Measurements from ENCODE around the gene SEMA6B. TPM values are rescaled to one million over a fixed set of nuclear protein-coding genes. Genes with fewer than 3 reads are reported as not detected.
"Not testable (repeated sequence)": the region's sequence is repeated elsewhere in the genome, so short reads cannot be mapped to it uniquely, and the experiment has no call there.

Gene SEMA6B
- total and polyA plus RNA-seq, 8 donors = 2.1 to 24.7 (median 3.3) TPM

- Histone ChIP-seq H3K4me1 (peaks cover 4 to 48% of the 10 kb centered on the region in 2 donors), H3K4me3 (no peak overlapping the region), H3K9me3 (no peaks in the 10 kb centered on the region), H3K27ac (no peak overlapping the region), H3K27me3 (peaks cover 0 to 50% of the 10 kb centered on the region in 2 donors), H3K36me3 (no peaks in the 10 kb centered on the region)
- DNase-seq = no peak
- ATAC-seq = no peak
- TF ChIP-seq CTCF (IDR thresholded peaks at IDR 0.05) = no peak
- intact Hi-C loops (cut with DNase I) = no loop called here
These were observed 25.6 kb downstream of the SEMA6B start for GRCh38 chr19:4533835-4534424.

GRCh38 chr19:4533334-4533733 is 26.1 kb downstream of the SEMA6B start:
- no peak for TF ChIP-seq CTCF (IDR thresholded peaks at IDR 0.05)
- Histone ChIP-seq H3K36me3 (no peaks in the 10 kb centered on the region), H3K27ac (no peak overlapping the region), H3K4me1 (peaks cover 4 to 42% of the 10 kb centered on the region in 2 donors), H3K27me3 (peaks cover 0 to 48% of the 10 kb centered on the region in 2 donors), H3K9me3 (no peaks in the 10 kb centered on the region), H3K4me3 (no peak overlapping the region)
- intact Hi-C loops (cut with DNase I) = no loop called here
- ATAC-seq (no peak), DNase-seq (no peak)

GRCh38 chr19:4531562-4532165 is 27.8 kb downstream of the SEMA6B start:
- Histone ChIP-seq H3K27me3 (peaks cover 0 to 34% of the 10 kb centered on the region in 2 donors), H3K4me1 (peaks cover 4 to 27% of the 10 kb centered on the region in 2 donors), H3K36me3 (no peaks in the 10 kb centered on the region), H3K4me3 (no peak overlapping the region), H3K9me3 (no peaks in the 10 kb centered on the region), H3K27ac (no peak overlapping the region)
- no peak for ATAC-seq
- no peak for TF ChIP-seq CTCF (IDR thresholded peaks at IDR 0.05)
- intact Hi-C loops (cut with DNase I) = no loop called here
- DNase-seq = no peak

GRCh38 chr19:4529924-4530522 is 29.5 kb downstream of the SEMA6B start:
- DNase-seq (no peak), ATAC-seq (no peak)
- no peak for TF ChIP-seq CTCF (IDR thresholded peaks at IDR 0.05)
- Histone ChIP-seq H3K9me3 (no peaks in the 10 kb centered on the region), H3K27me3 (peaks cover 0 to 23% of the 10 kb centered on the region in 2 donors), H3K4me1 (peaks cover 0 to 14% of the 10 kb centered on the region in 2 donors), H3K27ac (no peak overlapping the region), H3K36me3 (no peaks in the 10 kb centered on the region), H3K4me3 (no peak overlapping the region)
- intact Hi-C loops (cut with DNase I) = no loop called here

GRCh38 chr19:4528843-4529242 is 30.6 kb downstream of the SEMA6B start:
- H3K4me3 ChIP-seq = no peak overlapping the region
- ATAC-seq = no peak
- H3K27ac ChIP-seq = no peak overlapping the region
- no peaks in the 10 kb centered on the region for H3K9me3 ChIP-seq
- TF ChIP-seq CTCF (IDR thresholded peaks at IDR 0.05) = no peak
- no peaks in the 10 kb centered on the region for H3K36me3 ChIP-seq
- H3K4me1 ChIP-seq = peaks cover 0 to 3% of the 10 kb centered on the region in 2 donors
- peaks cover 0 to 22% of the 10 kb centered on the region in 2 donors for H3K27me3 ChIP-seq
- no peak for DNase-seq
- intact Hi-C loops (cut with DNase I) = no loop called here

- DNase-seq; H3K4me3 ChIP-seq; H3K36me3 ChIP-seq; H3K4me1 ChIP-seq; H3K27ac ChIP-seq; ATAC-seq; H3K9me3 ChIP-seq; intact Hi-C loops (cut with DNase I): not testable (repeated sequence)
- peaks cover 0 to 24% of the 10 kb centered on the region in 2 donors for H3K27me3 ChIP-seq
These were observed 32.1 kb downstream of the SEMA6B start for GRCh38 chr19:4527377-4527776.
